ENCODE results near the gene TMBIM4. TPM values are rescaled to one million over a fixed set of nuclear protein-coding genes. Genes with fewer than 3 reads are reported as not detected.
"Not testable (repeated sequence)": the region's sequence is repeated elsewhere in the genome, so short reads cannot be mapped to it uniquely, and the experiment has no call there.

TMBIM4 gene
- 51.3 TPM for total RNA-seq

GRCh38 chr12:66169221-66170170 lies at the start of gene TMBIM4:
TSS of gene TMBIM4 (minus strand) at chr12:66169996. CDS start at chr12:66169951, 45 bp downstream.
- DNase-seq, result peak; percentile 90

GRCh38 chr12:66217342-66217917 lies 47.6 kb upstream of the TMBIM4 start:
- no peak for DNase-seq

- not testable (repeated sequence) for DNase-seq
Observed at GRCh38 chr12:66213011-66213410, 43.2 kb upstream of the TMBIM4 start.

DNA sequence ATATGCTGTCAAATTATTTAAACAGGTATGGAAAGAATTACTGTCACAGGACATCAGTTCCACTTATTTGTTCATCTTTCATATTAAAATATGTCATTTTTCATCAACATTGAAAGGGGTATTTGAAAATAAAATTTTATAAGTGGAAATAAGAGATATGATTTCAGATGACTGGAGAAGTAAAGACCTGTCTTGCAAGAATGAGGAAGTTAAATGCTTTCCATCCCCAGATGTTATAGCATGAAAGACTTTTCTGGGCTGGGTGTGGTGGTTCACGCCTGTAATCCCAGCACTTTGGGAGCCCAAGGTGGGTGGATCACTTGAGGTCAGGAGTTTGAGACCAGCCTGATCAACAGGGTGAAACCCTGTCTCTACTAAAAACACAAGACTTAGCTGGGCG lies 41.8 kb upstream of the TMBIM4 start:
- not testable (repeated sequence) for DNase-seq

- no peak for DNase-seq
Observed at GRCh38 chr12:66210840-66211239, 41.0 kb upstream of the TMBIM4 start.

- DNase-seq, result no peak
Observed at GRCh38 chr12:66206141-66206540, 36.3 kb upstream of the TMBIM4 start.

GRCh38 chr12:66203820-66204219 lies 34.0 kb upstream of the TMBIM4 start:
- no peak for DNase-seq

GRCh38 chr12:66199831-66200509 lies 30.2 kb upstream of the TMBIM4 start:
- DNase-seq, result no peak

GRCh38 chr12:66199141-66199540 lies 29.3 kb upstream of the TMBIM4 start:
- DNase-seq, result no peak

DNA sequence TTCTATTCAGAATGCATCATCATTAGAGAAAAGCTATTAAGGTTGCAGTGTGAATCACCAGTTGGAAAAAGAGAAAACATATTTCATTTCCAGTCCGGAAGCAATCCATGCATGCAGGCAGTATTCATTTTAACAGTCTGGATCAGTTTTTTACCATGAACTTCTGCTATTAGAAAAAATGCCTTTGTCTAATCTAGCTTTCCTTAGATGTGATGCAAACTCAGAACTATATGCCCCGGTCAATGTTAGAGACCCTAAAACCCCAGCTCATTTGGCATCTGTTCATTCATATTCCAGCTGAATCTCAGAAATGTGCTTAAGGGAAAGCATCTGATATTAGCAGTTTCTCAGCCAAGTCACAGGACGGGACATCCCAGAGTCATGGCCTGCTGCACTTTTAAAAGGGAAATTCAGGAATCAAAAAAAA lies 27.7 kb upstream of the TMBIM4 start:
- no peak for DNase-seq

DNA sequence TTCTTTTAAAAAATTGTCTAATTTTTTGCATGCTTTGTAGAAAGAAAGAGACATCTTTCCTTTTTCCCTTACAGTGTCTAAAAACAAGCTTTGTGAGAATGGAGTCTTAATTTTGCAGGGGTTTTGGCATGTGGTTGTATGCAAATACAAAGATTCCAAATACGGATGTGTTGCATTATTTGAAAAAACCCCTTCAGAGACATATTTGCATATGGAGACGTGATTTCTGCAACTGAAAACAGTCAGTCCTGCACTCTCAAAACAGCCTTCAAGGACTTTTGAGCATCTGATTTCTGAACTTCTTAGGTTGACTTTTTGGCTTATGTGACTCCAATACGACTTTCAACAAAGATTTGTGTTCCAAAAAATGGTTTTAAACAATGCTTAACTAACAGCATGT lies 27.0 kb upstream of the TMBIM4 start:
- no peak for DNase-seq

DNA sequence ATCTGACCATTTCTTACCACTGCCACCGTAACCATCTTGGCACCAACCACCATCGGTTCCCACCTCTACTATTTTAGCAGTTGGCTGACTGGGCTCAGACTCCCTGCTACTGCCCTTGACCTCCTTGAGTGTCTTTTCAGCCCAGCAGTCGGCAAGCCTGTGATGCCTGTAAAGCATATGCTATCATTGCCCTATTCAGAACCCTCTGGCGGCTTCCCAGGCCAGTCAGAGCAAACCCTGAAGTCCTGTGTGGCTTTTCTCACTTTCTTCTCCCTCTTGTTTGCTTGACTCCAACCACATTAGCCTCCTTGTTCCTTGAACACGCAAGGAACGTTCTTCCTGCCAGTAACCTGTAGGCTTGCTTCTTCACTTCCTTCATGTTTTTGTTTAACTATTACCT lies 25.4 kb upstream of the TMBIM4 start:
- DNase-seq, result no peak

GRCh38 chr12:66194122-66194521 lies 24.3 kb upstream of the TMBIM4 start:
- no peak for DNase-seq

- no peak for DNase-seq
Observed at GRCh38 chr12:66191547-66192126, 21.8 kb upstream of the TMBIM4 start.

GRCh38 chr12:66190519-66191370 lies 20.9 kb upstream of the TMBIM4 start:
- DNase-seq, result no peak

- no peak for DNase-seq
Observed at GRCh38 chr12:66189889-66190288, 20.1 kb upstream of the TMBIM4 start.

DNA sequence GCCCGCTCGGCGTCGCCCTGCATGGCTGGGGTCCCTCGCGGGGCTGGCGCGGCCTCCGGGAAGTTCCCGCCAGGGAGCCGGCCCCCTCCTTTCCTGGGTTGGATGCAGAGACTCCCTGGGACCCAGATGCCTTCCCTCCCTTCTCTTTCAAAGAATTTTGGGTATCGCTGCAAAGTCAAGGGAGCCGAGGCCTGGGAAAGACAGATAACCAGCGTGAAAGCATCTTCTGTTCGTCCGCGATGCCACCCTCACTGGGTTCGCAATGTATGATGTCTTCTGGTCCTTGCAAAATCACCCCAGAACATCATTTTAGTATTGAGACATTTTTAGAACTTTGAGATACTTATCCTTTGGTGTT lies 19.7 kb upstream of the TMBIM4 start:
- no peak for DNase-seq

DNA sequence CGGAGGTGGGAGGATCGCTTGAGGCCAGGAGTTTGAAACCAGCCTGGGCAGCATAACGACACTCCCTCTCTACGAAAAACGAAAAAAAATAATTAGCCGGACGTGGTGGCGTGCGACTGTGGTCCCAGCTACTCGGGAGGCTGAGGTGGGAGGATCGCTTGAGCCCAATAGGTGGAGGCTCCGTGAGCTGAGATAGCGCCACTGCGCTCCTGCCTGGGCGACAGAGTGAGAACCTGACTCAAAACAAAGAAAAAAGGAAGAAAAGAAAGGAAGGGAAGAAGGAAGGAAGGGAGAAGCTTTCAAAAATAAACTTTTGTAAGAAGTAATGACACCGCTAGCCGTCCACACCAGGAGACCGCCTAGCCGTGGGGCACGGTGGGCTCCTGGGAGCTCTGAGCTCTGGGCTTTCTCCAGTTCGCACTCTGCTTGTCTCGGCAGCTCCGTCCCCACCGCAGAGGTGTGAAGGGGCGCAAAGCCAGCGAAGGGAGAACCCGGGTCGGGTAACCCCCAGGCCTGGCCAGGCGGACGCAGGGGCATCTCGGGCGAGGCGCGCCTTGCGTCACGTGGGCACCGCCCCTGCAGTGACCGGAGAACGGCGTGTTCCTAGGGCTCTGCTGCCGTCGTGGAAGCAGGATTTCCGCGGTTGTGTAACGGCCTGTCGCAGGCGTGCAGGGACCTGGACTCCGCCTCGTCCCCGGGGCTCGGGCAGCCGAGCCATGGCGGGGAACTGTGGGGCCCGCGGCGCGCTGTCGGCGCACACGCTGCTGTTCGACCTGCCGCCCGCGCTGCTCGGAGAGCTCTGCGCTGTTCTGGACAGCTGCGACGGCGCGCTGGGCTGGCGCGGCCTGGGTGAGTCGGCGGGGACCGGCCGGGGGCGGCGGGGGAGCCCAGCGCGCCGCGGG lies 19.0 kb upstream of the TMBIM4 start, which contains the start of gene IRAK3:
Gene IRAK3, plus strand, starts transcription at position 631 of the 902 bp plus-strand sequence. Its CDS starts 86 bp downstream, at position 717.
- DNase-seq, result no peak

GRCh38 chr12:66187821-66188220 lies 18.0 kb upstream of the TMBIM4 start:
- DNase-seq, result no peak

DNA sequence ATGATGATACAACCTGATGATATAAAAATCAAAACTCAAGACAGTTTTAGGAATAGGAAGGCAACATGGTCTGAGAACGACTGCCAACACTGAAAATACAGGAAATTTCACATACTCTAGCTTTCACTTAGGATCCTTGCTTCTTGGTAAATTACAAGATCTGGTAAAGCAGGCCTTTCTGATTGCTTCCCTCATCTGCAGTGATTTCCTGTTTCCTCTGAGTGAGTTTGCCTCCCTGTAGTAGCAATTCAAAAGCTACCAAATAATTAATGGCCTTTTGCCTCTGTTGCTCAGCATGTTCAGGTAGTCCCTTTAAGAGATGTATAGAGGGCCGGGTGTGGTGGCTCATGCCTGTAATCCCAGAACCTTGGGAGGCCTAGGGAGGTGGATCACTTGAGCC lies 17.2 kb upstream of the TMBIM4 start:
- no peak for DNase-seq

- DNase-seq, result not testable (repeated sequence)
Observed at GRCh38 chr12:66184822-66185221, 15.0 kb upstream of the TMBIM4 start.
